Activated T-helper 1 cell treated with anti-CD3 and anti-CD28 coated beads, Interleukin-12 subunit alpha, Interleukin-12 subunit beta, Interleukin-2, Interleukin-4 antibody, amounts not matched to agents 30 ng/mL and 10 ng/mL and 1 ng/mL, durations not matched to agents 14 hours and 24 hours and 36 hours (primary cell): ENCODE results near the gene TRMT1L. TPM values are rescaled to one million over a fixed set of nuclear protein-coding genes. Genes with fewer than 3 reads are reported as not detected.
"Not testable (repeated sequence)": the region's sequence is repeated elsewhere in the genome, so short reads cannot be mapped to it uniquely, and the experiment has no call there.

Source experiments
- DNase-seq: peaks from one replicate; pipeline ENCODE4 v3.0.0; 2021; ENCODE audit warnings: low spot score
- H3K27ac Mint-ChIP-seq: one replicate; pipeline ENCODE4 v1.8.0; 2021; ENCODE audit warnings: mild to moderate bottlenecking, mixed read lengths
- H3K27me3 Mint-ChIP-seq: one replicate; pipeline ENCODE4 v1.8.0; 2022; ENCODE audit warnings: mild to moderate bottlenecking, moderate library complexity, mixed read lengths; ENCODE audit not compliant: insufficient read depth
- H3K36me3 Mint-ChIP-seq: one replicate; pipeline ENCODE4 v1.8.0; 2021; ENCODE audit warnings: low read depth, mixed read lengths
- H3K4me1 Mint-ChIP-seq: one replicate; pipeline ENCODE4 v1.8.0; 2021; ENCODE audit warnings: low read depth, mixed read lengths
- H3K4me3 Mint-ChIP-seq: one replicate; pipeline ENCODE4 v1.8.0; 2021; ENCODE audit warnings: mild to moderate bottlenecking, moderate library complexity, mixed read lengths
- H3K9me3 Mint-ChIP-seq: one replicate; pipeline ENCODE4 v1.8.0; 2021; ENCODE audit warnings: mixed read lengths
- intact Hi-C: fragments of 100-400 bp; cut with micrococcal nuclease; formaldehyde crosslinking; loops from one replicate; pipeline ENCODE4 v1.15.1; 2024
- total RNA-seq: library from RNA; stranded (reverse); gene quantifications from 2 replicates; pipeline ENCODE4 v1.2.3, GENCODE V29; 2022

The TRMT1L gene, protein sequence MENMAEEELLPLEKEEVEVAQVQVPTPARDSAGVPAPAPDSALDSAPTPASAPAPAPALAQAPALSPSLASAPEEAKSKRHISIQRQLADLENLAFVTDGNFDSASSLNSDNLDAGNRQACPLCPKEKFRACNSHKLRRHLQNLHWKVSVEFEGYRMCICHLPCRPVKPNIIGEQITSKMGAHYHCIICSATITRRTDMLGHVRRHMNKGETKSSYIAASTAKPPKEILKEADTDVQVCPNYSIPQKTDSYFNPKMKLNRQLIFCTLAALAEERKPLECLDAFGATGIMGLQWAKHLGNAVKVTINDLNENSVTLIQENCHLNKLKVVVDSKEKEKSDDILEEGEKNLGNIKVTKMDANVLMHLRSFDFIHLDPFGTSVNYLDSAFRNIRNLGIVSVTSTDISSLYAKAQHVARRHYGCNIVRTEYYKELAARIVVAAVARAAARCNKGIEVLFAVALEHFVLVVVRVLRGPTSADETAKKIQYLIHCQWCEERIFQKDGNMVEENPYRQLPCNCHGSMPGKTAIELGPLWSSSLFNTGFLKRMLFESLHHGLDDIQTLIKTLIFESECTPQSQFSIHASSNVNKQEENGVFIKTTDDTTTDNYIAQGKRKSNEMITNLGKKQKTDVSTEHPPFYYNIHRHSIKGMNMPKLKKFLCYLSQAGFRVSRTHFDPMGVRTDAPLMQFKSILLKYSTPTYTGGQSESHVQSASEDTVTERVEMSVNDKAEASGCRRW
- 16.7 and 21.9 TPM in 2 replicates for total RNA-seq

DNA sequence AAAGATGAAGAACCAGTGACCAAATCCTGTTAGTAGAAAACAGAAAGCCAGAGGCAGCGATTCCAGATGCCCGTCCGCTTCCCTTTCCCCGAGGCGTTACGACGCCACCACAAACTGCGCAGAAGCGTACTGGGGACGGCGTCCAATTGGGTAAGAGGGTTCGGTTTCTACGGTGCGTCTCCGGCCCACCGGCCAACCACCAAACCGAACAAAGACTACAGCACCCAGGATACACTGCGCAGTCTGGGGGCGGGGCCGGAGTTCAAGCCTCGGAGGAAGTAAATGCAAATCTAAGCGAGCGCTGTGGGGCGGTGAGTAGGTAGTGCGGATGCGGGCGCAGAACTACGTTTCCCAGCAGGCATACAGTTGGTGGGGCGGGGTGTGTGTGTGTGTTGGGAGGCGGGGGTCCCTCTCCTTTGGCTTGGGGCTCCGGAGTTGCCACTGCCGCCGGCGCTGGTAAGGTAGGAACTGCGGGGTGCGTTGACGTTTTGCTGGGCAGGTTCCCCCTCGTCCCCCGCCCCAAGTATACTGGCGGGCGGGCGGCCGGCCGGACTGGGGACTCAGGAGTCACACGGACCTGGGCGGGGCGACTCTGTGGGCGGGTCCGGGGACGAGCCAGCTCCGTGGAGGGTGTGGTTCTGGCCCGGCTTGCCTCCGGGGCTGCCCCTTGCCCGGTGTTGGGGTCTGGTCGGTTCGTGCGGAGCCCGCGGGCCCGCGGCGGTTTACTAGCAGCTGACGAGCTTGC is at the start of gene TRMT1L, which contains the start of gene SWT1:
Gene TRMT1L, minus strand, starts transcription at position 100 of the 745 bp plus-strand sequence. CDS start 241 bp downstream, outside the sequence.
Gene SWT1, plus strand, starts transcription at position 314 of the 745 bp plus-strand sequence. CDS start 3,675 bp downstream, outside the sequence.
- Mint-ChIP-seq H3K9me3 (no peaks in the 10 kb centered on the region), H3K36me3 (peaks cover 9% of the 10 kb centered on the region), H3K4me1 (peaks cover 59% of the 10 kb centered on the region), H3K4me3 (peak within 1 kb of the TSS; percentile 98), H3K27me3 (no peaks in the 10 kb centered on the region), H3K27ac (peak within 1 kb of the TSS; percentile 97)
- DNase-seq, result peak; percentile 98
- intact Hi-C loops, result loop anchor here (1.0 to 10.0 kb wide), 18 partner anchors 112 to 1686 kb away; partner anchors contain the start of genes ARPC5, C1orf21, IVNS1ABP and ODR4

DNA sequence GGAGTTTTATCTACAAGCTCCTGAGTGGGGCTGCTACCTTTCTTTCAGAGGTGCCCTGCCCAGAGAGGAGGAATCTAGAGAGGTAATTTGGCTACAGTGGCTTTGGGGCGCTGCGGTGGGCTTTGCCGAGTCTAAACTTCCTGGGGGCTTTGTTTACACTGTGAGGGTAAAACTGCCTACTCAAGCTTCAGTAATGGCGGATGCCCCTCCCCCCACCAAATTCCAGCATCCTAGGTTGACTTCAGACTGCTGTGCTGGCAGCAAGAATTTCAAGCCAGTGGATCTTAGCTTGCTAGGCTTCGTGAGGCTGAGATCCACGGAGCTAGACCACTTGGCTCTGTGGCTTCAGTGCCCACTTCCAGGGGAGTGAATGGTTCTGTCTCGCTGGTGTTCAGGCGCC is 44.1 kb upstream of the TRMT1L start:
- peaks cover 7% of the 10 kb centered on the region for H3K36me3 Mint-ChIP-seq
- H3K9me3 Mint-ChIP-seq, result peaks cover 24% of the 10 kb centered on the region
- H3K27me3 Mint-ChIP-seq, result no peaks in the 10 kb centered on the region
- no peak overlapping the region for H3K4me3 Mint-ChIP-seq
- no peak overlapping the region for H3K27ac Mint-ChIP-seq
- no peaks in the 10 kb centered on the region for H3K4me1 Mint-ChIP-seq
- DNase-seq, result no peak
- intact Hi-C loops, result no loop called here

DNA sequence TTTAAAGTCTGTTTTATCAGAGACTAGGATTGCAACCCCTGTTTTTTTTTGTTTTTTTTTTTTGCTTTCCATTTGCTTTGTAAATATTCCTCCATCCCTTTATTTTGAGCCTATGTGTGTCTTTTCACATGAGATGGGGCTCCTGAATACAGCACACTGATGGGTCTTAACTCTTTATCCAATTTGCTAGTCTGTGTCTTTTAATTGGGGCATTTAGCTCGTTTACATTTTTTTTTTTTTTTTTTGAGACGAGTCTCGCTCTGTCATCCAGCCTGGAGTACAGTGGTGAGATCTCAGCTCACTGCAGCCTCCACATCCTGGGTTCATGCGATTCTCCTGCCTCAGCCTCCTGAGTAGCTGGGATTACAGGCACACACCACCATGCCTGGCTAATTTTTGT is 42.0 kb upstream of the TRMT1L start:
- H3K4me1 Mint-ChIP-seq, H3K36me3 Mint-ChIP-seq, H3K27ac Mint-ChIP-seq, intact Hi-C loops, H3K27me3 Mint-ChIP-seq, H3K4me3 Mint-ChIP-seq, DNase-seq: not testable (repeated sequence)
- H3K9me3 Mint-ChIP-seq, result peaks cover 24% of the 10 kb centered on the region

DNA sequence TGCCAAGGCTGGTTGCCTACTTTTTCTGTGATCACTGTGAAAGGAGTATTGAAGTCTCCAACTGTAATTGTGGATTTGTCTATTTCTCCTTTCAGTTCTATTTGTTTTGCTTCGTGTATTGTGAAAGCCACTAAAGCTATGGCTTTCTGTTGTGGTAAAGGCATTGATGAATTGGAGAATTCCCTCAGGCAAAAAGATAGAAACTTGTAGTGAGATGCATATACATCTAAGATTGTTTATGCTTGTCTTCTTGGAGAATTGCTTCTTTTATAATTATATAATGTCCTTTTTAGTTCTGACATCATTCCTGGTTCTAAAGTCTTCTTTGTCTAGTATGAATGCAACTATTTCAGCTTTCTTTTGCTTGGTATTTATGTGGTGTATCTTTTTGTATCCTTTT is 37.0 kb upstream of the TRMT1L start:
- no peak overlapping the region for H3K4me3 Mint-ChIP-seq
- intact Hi-C loops, result no loop called here
- H3K9me3 Mint-ChIP-seq, result peaks cover 15% of the 10 kb centered on the region
- peaks cover 7% of the 10 kb centered on the region for H3K36me3 Mint-ChIP-seq
- no peaks in the 10 kb centered on the region for H3K4me1 Mint-ChIP-seq
- H3K27me3 Mint-ChIP-seq, result no peaks in the 10 kb centered on the region
- no peak overlapping the region for H3K27ac Mint-ChIP-seq
- DNase-seq, result no peak

DNA sequence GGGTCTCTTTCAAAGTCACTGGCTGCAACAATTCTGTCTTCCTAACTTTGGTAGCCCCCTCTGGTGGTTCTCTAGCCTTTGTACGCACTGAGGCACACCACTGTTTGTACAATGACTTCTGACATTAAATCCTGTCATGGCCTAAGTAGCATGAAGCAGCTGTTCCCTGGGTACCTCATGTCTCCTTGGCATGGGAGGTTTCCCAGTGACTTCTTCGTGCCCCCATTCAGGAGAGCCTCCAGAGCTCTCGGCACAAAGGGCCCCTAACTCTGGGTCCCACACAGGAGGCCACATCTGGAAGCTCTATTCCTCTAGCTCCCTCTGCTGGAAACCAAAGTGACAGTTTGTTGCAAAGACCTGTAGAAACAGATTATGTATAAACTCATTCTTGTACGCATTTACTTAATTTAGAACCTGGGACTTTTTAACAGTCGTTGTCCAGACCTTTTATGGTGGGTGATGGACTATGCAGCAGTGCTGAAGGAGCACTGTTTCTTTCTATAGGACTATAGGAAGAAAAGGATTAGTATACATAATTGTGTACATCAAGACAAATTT is 13.6 kb upstream of the TRMT1L start:
- DNase-seq, result peak; percentile 26
- H3K4me3 Mint-ChIP-seq, result no peak overlapping the region
- H3K27me3 Mint-ChIP-seq, result no peaks in the 10 kb centered on the region
- intact Hi-C loops, result loop anchor here (1.0 to 5.0 kb wide), 3 partner anchors 12 to 365 kb away; no protein-coding TSS in a partner anchor
- H3K36me3 Mint-ChIP-seq, result no peaks in the 10 kb centered on the region
- H3K9me3 Mint-ChIP-seq, result no peaks in the 10 kb centered on the region
- H3K27ac Mint-ChIP-seq, result no peak overlapping the region
- H3K4me1 Mint-ChIP-seq, result peaks cover 9% of the 10 kb centered on the region

DNA sequence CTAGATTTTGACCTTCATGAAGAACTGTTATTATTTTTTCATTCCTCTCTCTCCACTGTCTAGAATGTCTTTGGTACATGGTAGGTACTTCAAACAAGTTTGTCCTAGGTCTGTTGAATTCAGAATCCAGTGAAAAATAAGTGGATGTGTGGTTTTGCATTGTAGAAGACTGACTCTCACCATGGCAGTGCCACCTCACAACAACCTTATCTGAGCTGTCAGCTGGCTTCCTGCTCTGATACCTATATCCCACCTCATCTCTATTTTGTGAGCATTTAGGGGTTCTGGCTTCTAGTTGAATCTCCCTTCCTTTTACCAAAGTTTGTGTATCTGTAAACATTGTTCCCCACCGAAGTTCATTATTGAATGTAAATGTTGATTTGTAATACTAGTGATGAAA is 9.4 kb upstream of the TRMT1L start:
- H3K36me3 Mint-ChIP-seq, result no peaks in the 10 kb centered on the region
- DNase-seq, result no peak
- H3K9me3 Mint-ChIP-seq, result no peaks in the 10 kb centered on the region
- peaks cover 17% of the 10 kb centered on the region for H3K4me1 Mint-ChIP-seq
- H3K27ac Mint-ChIP-seq, result no peak overlapping the region
- no peak overlapping the region for H3K4me3 Mint-ChIP-seq
- intact Hi-C loops, result no loop called here
- no peaks in the 10 kb centered on the region for H3K27me3 Mint-ChIP-seq

DNA sequence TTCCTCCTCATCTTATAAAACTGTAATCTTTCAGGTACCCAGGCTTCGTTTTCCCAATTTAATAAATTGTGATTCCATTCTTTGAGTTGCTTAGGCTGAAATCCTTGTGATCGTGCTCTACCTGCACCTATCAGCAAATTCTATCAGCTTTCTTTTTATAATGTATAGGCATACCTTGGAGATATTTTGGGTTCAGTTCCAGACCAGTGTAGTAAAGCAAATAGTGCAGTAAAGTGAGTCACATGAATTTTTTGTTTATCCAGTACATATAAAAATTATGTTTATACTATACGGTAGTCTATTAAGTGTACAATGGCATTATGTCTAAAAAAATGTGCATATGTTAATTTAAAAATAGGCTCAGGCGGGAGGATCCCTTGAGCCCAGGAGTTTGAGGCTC is 5.7 kb upstream of the TRMT1L start:
- no peaks in the 10 kb centered on the region for H3K9me3 Mint-ChIP-seq
- H3K4me3 Mint-ChIP-seq, result no peak overlapping the region
- peaks cover 2% of the 10 kb centered on the region for H3K36me3 Mint-ChIP-seq
- no peak for DNase-seq
- H3K27me3 Mint-ChIP-seq, result no peaks in the 10 kb centered on the region
- H3K4me1 Mint-ChIP-seq, result peaks cover 43% of the 10 kb centered on the region
- H3K27ac Mint-ChIP-seq, result no peak overlapping the region
- intact Hi-C loops, result no loop called here

DNA sequence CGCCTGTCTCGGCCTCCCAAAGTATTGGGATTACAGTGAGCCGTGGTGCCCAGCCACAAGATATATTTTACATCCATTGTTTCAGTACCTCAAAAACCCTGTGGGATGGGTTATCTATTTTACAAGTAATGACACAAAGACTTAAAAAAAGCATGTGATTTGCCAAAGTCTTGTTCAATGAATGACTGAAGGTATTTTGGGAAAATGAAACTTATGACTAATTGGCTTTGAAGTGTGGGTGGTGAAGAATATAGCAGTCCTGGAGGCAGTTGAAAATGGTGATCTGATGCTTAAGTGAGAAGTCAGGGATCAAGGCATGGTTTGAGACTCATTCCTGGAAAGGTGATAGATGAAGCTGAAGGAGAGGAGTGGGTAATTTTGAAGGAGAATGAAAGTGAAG is 3.2 kb upstream of the TRMT1L start:
- no peak for DNase-seq
- H3K36me3 Mint-ChIP-seq, result peaks cover 2% of the 10 kb centered on the region
- H3K27ac Mint-ChIP-seq, result peak overlapping the region; percentile 45
- no peak overlapping the region for H3K4me3 Mint-ChIP-seq
- no peaks in the 10 kb centered on the region for H3K27me3 Mint-ChIP-seq
- no peaks in the 10 kb centered on the region for H3K9me3 Mint-ChIP-seq
- intact Hi-C loops, result loop anchor here (5.0 to 10.0 kb wide), 10 partner anchors 268 to 1523 kb away; partner anchors contain the start of genes ARPC5 and TSEN15
- peaks cover 44% of the 10 kb centered on the region for H3K4me1 Mint-ChIP-seq

DNA sequence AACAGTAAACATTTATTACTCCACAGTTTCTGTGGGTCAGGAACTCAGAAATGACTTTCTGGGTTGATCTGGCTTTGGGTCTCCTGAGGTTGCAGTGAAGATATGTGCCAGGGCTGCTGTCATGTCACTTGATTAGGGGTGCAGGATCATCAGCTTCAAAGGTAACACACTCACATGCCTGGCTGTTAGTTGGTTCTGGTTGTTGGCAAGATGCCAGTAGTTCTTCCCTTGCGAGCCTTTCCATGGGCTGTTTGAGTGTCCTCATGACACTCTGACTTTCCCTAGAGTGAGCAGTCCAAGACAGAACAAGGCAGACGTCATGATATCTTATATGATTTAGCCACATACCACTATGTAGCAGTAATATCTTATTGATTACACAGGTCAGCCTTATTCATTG is 2.0 kb upstream of the TRMT1L start:
- Mint-ChIP-seq H3K27ac (no peak overlapping the region), H3K27me3 (no peaks in the 10 kb centered on the region), H3K4me1 (peaks cover 44% of the 10 kb centered on the region), H3K36me3 (peaks cover 2% of the 10 kb centered on the region), H3K4me3 (peak overlapping the region; percentile 42), H3K9me3 (no peaks in the 10 kb centered on the region)
- intact Hi-C loops, result loop anchor here (1.0 to 10.0 kb wide), 11 partner anchors 12 to 1521 kb away; partner anchors contain the start of genes ARPC5 and TSEN15
- DNase-seq, result no peak

DNA sequence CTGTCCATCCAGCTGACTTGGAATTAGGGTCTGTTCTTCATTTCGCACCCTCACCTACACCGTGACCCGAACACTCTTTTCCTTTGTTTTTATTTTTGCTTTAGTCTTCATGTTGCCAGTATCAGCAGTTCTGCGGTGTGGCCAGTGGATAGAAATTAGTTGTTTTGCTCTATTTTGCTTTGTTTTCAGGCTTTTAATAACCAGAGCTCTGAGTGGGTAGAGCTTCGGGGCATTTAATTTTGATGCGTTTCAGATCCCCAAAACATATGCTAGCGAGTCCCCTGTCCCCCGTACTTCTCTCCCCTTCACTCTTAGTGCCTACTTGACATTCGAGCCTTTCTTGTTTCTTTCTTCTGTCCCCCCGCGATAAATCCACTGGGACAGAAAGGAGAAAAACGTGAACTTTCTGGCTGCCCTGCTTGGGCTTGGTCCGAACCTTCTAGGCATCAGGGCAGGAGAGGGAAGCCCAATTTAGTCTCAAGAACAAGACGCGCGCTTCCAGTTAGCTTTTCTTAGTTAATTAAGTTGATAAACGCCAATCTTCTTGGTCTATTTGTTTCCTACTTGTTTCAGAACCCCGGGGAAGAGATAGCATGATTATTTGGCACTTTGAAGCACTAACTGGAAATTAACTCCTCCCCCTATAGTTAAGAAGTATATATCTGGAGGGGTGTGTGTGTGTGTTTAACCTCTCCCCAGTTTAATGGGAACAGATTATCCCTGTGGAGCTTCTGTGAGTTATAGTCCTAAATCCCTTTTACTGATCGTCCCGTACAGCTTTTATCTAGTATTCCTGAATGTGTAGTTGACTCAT is 1.1 kb upstream of the TRMT1L start:
- peaks cover 52% of the 10 kb centered on the region for H3K4me1 Mint-ChIP-seq

DNA sequence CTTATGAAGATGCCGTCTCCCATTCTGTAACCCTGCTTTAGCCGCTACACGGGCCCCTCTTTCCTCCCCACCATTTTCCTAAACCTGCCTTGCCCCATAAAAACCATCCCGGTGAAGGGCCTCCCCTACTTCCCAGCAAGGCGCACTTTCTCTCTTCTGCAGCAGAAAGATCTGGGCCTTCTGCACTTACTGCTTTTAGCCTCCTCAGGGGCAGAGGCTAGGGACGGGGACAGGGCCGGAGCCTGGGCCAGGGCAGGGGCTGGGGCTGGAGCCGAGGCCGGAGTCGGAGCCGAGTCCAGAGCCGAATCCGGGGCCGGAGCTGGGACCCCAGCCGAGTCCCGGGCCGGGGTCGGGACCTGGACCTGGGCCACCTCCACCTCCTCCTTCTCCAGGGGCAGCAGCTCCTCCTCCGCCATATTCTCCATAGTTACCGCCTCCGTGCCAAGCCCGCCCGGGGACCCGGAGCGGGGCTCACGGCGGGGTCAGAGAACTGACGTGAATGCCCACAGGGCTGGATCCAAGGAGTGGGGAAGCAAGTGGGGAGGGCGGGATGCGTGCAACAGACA is 382 bp downstream of the TRMT1L start:
- peaks cover 54% of the 10 kb centered on the region for H3K4me1 Mint-ChIP-seq
- no peaks in the 10 kb centered on the region for H3K27me3 Mint-ChIP-seq
- intact Hi-C loops, result loop anchor here (2.0 to 10.0 kb wide), 14 partner anchors 184 to 1686 kb away; partner anchors contain the start of genes ARPC5, C1orf21 and TSEN15
- peak overlapping the region; percentile 97 for H3K27ac Mint-ChIP-seq
- peaks cover 10% of the 10 kb centered on the region for H3K36me3 Mint-ChIP-seq
- peak overlapping the region; percentile 98 for H3K4me3 Mint-ChIP-seq
- DNase-seq, result no peak
- no peaks in the 10 kb centered on the region for H3K9me3 Mint-ChIP-seq

More for the DNA sequence above, 1.1 kb upstream of the TRMT1L start:
- Mint-ChIP-seq H3K36me3 (peaks cover 5% of the 10 kb centered on the region), H3K4me3 (peak overlapping the region; percentile 98), H3K27ac (peak overlapping the region; percentile 90), H3K9me3 (no peaks in the 10 kb centered on the region), H3K27me3 (no peaks in the 10 kb centered on the region)
- no peak for DNase-seq
- intact Hi-C loops, result loop anchor here (1.0 to 10.0 kb wide), 19 partner anchors 12 to 1687 kb away; partner anchors contain the start of genes ARPC5, C1orf21, IVNS1ABP and ODR4
